HEK293 (cell line): Measurements from ENCODE around the gene THRAP3.
A peak's percentile ranks its signal among the peaks of the same experiment; 100 is the strongest.

Source experiments
- CTCF ChIA-PET: fragments of 350-600 bp; formaldehyde crosslinking; extraction: SDS; loops from one replicate; lab custom pipeline; 2021; ENCODE audit warnings: antibody characterized with exemption; lab: Yijun Ruan, JAX
- POLR2A ChIA-PET: fragments of 300-600 bp; formaldehyde crosslinking; extraction: SDS; loops from one replicate; lab custom pipeline; 2020; ENCODE audit warnings: antibody characterized with exemption, inconsistent platforms; lab: Yijun Ruan, JAX
- H3K27ac ChIP-seq: fragments of 200-500 bp; sonication (Bioruptor generic); 2 replicates; pipeline ENCODE4 v1.5.1; 2014; ENCODE audit warnings: low read depth, low read length, control low read depth, inconsistent platforms; ENCODE audit errors: extremely low read depth
- H3K36me3 ChIP-seq, 2 experiments: fragments of 200-500 bp in 1 of 2; sonication (Bioruptor generic) in 1 of 2; 1 replicate in 1 of 2; 2 replicates in 1 of 2; pipeline ENCODE4 v1.5.1; 2014 to 2017; ENCODE audit warnings: inconsistent platforms in 2 of 2, low read length in 2 of 2; ENCODE audit not compliant: control insufficient read depth in 2 of 2, insufficient read depth in 1 of 2
- H3K4me1 ChIP-seq: fragments of 200-500 bp; sonication (Bioruptor generic); 2 replicates; pipeline ENCODE4 v1.5.1; 2014; ENCODE audit warnings: mild to moderate bottlenecking, low read length, inconsistent platforms; ENCODE audit not compliant: control insufficient read depth, insufficient read depth
- H3K4me3 ChIP-seq: 2 replicates; pipeline ENCODE4 v1.5.1; 2011; ENCODE audit warnings: low read depth, mild to moderate bottlenecking, control low read depth, low read length, moderate library complexity
- H3K9me3 ChIP-seq: fragments of 200-500 bp; sonication (Bioruptor generic); 2 replicates; pipeline ENCODE4 v1.5.1; 2014; ENCODE audit warnings: low read depth, low read length, inconsistent platforms; ENCODE audit not compliant: control insufficient read depth, insufficient read depth
- HOXC10 ChIP-seq: sonication (generic); formaldehyde crosslinking; IDR thresholded peaks from 2 replicates; pipeline ENCODE4 v1.8.1; 2023; ENCODE audit warnings: mild to moderate bottlenecking, missing genetic modification reagents
- SALL2 ChIP-seq: fragments of 450-650 bp; formaldehyde crosslinking; IDR thresholded peaks from 2 replicates; pipeline ENCODE4 v1.5.0; 2017; ENCODE audit warnings: missing biosample characterization, mild to moderate bottlenecking, missing genetic modification characterization, borderline replicate concordance
- ZBTB7A ChIP-seq: fragments of 450-650 bp; formaldehyde crosslinking; IDR thresholded peaks from 2 replicates; pipeline ENCODE4 v1.5.1; 2016; ENCODE audit warnings: low read depth, missing biosample characterization, missing genetic modification characterization
- ZFP41 ChIP-seq: fragments of 450-650 bp; formaldehyde crosslinking; IDR thresholded peaks from 2 replicates; pipeline ENCODE4 v1.5.1; 2016; ENCODE audit warnings: missing biosample characterization, missing genetic modification characterization, borderline replicate concordance
- ZNF138 ChIP-seq: fragments of 450-650 bp; formaldehyde crosslinking; IDR thresholded peaks from 2 replicates; pipeline ENCODE4 v1.5.1; 2016; ENCODE audit warnings: missing biosample characterization, missing genetic modification characterization, borderline replicate concordance
- ZNF175 ChIP-seq: fragments of 450-650 bp; formaldehyde crosslinking; IDR thresholded peaks from 2 replicates; pipeline ENCODE4 v1.5.1; 2016; ENCODE audit warnings: missing biosample characterization, missing genetic modification characterization
- ZNF19 ChIP-seq: fragments of 450-650 bp; formaldehyde crosslinking; IDR thresholded peaks from 2 replicates; pipeline ENCODE4; 2016; ENCODE audit warnings: missing biosample characterization, missing genetic modification characterization, low read depth
- ZNF2 ChIP-seq: fragments of 450-650 bp; formaldehyde crosslinking; IDR thresholded peaks from 2 replicates; pipeline ENCODE4 v1.5.1; 2016; ENCODE audit warnings: missing biosample characterization, missing genetic modification characterization
- ZNF223 ChIP-seq: fragments of 450-650 bp; formaldehyde crosslinking; IDR thresholded peaks from 2 replicates; pipeline ENCODE4 v1.5.1; 2016; ENCODE audit warnings: missing biosample characterization, missing genetic modification characterization
- ZNF26 ChIP-seq: fragments of 450-650 bp; formaldehyde crosslinking; IDR thresholded peaks from 2 replicates; pipeline ENCODE4 v1.5.1; 2016; ENCODE audit warnings: missing biosample characterization, missing genetic modification characterization
- ZNF266 ChIP-seq: fragments of 450-650 bp; formaldehyde crosslinking; IDR thresholded peaks from 2 replicates; pipeline ENCODE4 v1.5.1; 2016; ENCODE audit warnings: missing biosample characterization, missing genetic modification characterization, low read depth
- ZNF335 ChIP-seq: fragments of 450-650 bp; formaldehyde crosslinking; conservative IDR thresholded peaks from 2 replicates; pipeline ENCODE4 v1.5.1; 2016; ENCODE audit warnings: missing biosample characterization, missing genetic modification characterization
- ZNF416 ChIP-seq: fragments of 450-650 bp; formaldehyde crosslinking; IDR thresholded peaks from 2 replicates; pipeline ENCODE4 v1.5.1; 2016; ENCODE audit warnings: missing biosample characterization, missing genetic modification characterization
- ZNF426 ChIP-seq: fragments of 450-650 bp; formaldehyde crosslinking; IDR thresholded peaks from 2 replicates; pipeline ENCODE4 v1.5.1; 2017; ENCODE audit warnings: missing biosample characterization, missing genetic modification characterization, mild to moderate bottlenecking, inconsistent platforms, moderate library complexity
- ZNF48 ChIP-seq: fragments of 450-650 bp; formaldehyde crosslinking; IDR thresholded peaks from 2 replicates; pipeline ENCODE4 v1.5.1; 2016; ENCODE audit warnings: missing biosample characterization, missing genetic modification characterization
- ZNF555 ChIP-seq: fragments of 450-650 bp; formaldehyde crosslinking; conservative IDR thresholded peaks from 2 replicates; pipeline ENCODE4 v1.5.1; 2017; ENCODE audit warnings: missing biosample characterization, mild to moderate bottlenecking, missing genetic modification characterization, inconsistent platforms
- ZNF777 ChIP-seq: fragments of 450-650 bp; formaldehyde crosslinking; IDR thresholded peaks from 2 replicates; pipeline ENCODE4 v1.5.1; 2017; ENCODE audit warnings: missing biosample characterization, missing genetic modification characterization, borderline replicate concordance
- ZNF843 ChIP-seq: fragments of 450-650 bp; formaldehyde crosslinking; IDR thresholded peaks from 2 replicates; pipeline ENCODE4 v1.5.1; 2016; ENCODE audit warnings: missing biosample characterization, missing genetic modification characterization
- TF ChIP-seq, protein P1 (sequence below): fragments of 450-650 bp; formaldehyde crosslinking; conservative IDR thresholded peaks from 2 replicates; pipeline ENCODE4 v1.5.1; 2016; ENCODE audit warnings: low read depth, missing biosample characterization, missing genetic modification characterization
- TF ChIP-seq, protein P2 (sequence below): fragments of 450-650 bp; formaldehyde crosslinking; IDR thresholded peaks from 2 replicates; pipeline ENCODE4 v1.5.1; 2017; ENCODE audit warnings: missing biosample characterization, missing genetic modification characterization

The THRAP3 gene

DNA sequence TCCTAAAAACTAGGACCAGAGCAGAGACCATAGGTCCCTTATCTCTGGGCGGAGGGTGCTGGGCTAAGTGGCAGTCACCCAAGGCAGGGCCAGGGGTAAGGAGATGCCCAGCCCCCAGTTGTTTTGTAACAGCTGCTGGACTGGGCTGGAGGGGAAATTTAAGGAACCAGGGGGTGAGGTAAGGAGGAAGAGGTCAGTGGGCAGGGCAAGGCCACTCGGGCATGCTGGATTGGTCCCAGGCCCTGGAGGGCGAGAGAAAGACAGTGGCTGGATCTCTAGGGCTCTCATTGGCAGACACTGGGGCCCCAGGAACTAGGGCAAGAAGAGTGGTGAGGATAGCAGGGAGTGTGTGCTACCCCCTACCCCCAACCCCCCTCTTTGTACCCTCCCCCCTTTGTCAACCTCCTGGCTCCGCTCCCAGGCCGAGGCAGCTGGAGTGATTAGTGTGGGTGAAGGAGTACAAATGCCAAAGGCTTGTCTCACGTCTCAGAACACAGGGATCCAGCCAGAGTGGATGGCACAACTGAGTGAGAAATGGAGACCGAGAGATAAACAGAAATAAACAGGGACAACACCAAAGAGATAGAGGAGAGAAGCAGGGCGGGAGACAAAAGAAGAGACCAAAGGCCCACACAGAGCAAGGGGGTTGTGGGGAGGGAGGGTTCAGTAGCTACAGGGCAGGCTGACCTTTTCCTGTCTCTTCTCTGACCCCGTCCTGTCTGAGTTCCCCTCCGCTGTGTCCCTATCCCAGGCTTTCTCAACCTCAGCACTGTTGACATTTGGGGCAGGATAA lies 20.5 kb upstream of the THRAP3 start (continued):
- TF ChIP-seq, protein P1, sequence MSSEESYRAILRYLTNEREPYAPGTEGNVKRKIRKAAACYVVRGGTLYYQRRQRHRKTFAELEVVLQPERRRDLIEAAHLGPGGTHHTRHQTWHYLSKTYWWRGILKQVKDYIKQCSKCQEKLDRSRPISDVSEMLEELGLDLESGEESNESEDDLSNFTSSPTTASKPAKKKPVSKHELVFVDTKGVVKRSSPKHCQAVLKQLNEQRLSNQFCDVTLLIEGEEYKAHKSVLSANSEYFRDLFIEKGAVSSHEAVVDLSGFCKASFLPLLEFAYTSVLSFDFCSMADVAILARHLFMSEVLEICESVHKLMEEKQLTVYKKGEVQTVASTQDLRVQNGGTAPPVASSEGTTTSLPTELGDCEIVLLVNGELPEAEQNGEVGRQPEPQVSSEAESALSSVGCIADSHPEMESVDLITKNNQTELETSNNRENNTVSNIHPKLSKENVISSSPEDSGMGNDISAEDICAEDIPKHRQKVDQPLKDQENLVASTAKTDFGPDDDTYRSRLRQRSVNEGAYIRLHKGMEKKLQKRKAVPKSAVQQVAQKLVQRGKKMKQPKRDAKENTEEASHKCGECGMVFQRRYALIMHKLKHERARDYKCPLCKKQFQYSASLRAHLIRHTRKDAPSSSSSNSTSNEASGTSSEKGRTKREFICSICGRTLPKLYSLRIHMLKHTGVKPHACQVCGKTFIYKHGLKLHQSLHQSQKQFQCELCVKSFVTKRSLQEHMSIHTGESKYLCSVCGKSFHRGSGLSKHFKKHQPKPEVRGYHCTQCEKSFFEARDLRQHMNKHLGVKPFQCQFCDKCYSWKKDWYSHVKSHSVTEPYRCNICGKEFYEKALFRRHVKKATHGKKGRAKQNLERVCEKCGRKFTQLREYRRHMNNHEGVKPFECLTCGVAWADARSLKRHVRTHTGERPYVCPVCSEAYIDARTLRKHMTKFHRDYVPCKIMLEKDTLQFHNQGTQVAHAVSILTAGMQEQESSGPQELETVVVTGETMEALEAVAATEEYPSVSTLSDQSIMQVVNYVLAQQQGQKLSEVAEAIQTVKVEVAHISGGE = no peak
- TF ChIP-seq ZFP41 = no peak
- TF ChIP-seq ZNF223 (tag by site-specific recombination) = no peak
- TF ChIP-seq ZNF426 (tag by site-specific recombination) = no peak
- TF ChIP-seq ZNF555 (tag by site-specific recombination) = no peak
- TF ChIP-seq, protein P2, sequence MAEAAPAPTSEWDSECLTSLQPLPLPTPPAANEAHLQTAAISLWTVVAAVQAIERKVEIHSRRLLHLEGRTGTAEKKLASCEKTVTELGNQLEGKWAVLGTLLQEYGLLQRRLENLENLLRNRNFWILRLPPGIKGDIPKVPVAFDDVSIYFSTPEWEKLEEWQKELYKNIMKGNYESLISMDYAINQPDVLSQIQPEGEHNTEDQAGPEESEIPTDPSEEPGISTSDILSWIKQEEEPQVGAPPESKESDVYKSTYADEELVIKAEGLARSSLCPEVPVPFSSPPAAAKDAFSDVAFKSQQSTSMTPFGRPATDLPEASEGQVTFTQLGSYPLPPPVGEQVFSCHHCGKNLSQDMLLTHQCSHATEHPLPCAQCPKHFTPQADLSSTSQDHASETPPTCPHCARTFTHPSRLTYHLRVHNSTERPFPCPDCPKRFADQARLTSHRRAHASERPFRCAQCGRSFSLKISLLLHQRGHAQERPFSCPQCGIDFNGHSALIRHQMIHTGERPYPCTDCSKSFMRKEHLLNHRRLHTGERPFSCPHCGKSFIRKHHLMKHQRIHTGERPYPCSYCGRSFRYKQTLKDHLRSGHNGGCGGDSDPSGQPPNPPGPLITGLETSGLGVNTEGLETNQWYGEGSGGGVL (tag by site-specific recombination) = peak; percentile 65; the same call in 1 of the 2 replicates
- TF ChIP-seq ZNF777 = no peak
- TF ChIP-seq HOXC10 (CRISPR knock-in tag) = no peak
- peak; percentile 72 for TF ChIP-seq ZNF335 (tag by site-specific recombination)
- no peak for TF ChIP-seq ZNF26 (tag by site-specific recombination)
- TF ChIP-seq ZBTB7A (tag by site-specific recombination) = no peak

- H3K9me3 ChIP-seq = no peaks in the 10 kb centered on the region
- POLR2A ChIA-PET = interaction anchor here (0.9 kb wide), 1 partner anchor 44 kb away, joined by 4 read pairs; no protein-coding TSS in a partner anchor
- H3K36me3 ChIP-seq = no peaks in the 10 kb centered on the region
- H3K4me3 ChIP-seq = no peak overlapping the region
- no peaks in the 10 kb centered on the region for H3K4me1 ChIP-seq
- CTCF ChIA-PET = no interaction called here
- TF ChIP-seq ZNF48 (tag by site-specific recombination) (no peak), ZNF138 (tag by site-specific recombination) (no peak), ZNF426 (tag by site-specific recombination) (no peak), ZNF19 (tag by site-specific recombination) (no peak)
- no peak overlapping the region for H3K27ac ChIP-seq
Observed at GRCh38 chr1:36204347-36204909, 19.8 kb upstream of the THRAP3 start.

DNA sequence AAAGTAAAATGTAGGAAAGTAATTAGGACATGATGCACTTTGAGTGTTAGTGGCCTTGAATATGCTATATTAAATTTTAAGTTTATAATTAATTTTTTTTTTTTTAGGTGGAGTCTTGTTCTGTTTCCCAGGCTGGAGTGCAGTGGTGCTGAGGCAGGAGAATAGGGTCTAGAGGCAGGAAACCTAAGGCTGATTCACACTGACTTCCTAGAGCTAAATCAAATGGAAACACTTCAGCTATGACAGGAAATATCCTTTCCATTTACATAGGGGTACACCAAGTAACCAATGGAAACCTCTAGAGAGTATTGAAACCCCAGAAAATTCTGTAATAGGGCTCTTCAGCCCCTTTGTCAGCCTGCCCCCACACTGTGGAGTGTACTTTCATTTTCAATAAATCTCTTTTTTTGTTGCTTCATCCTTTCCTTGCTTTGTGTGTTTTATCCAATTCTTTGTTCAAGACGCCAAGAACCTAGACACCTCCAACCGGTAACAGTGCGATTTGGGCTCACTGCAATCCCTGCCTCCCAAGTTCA lies 17.9 kb upstream of the THRAP3 start:
- no peak overlapping the region for H3K4me3 ChIP-seq
- no peaks in the 10 kb centered on the region for H3K9me3 ChIP-seq
- no peak overlapping the region for H3K27ac ChIP-seq
- ChIA-PET CTCF (interaction anchor here (0.6 to 1.7 kb wide), 4 partner anchors 10 to 1382 kb away, joined by 4 to 7 read pairs (median 5); no protein-coding TSS in a partner anchor), POLR2A (no interaction called here)
- H3K4me1 ChIP-seq = no peaks in the 10 kb centered on the region
- no peaks in the 10 kb centered on the region for H3K36me3 ChIP-seq
- TF ChIP-seq, protein P1 = no peak
- TF ChIP-seq SALL2 (tag by site-specific recombination) (no peak), ZNF416 (tag by site-specific recombination) (no peak), ZNF175 (tag by site-specific recombination) (no peak), ZNF843 (tag by site-specific recombination) (no peak), ZNF2 (tag by site-specific recombination) (no peak), ZNF266 (tag by site-specific recombination) (no peak)
